Pericardium fibroblast (primary cell): ENCODE results near the gene FAM83G. TPM values are rescaled to one million over a fixed set of nuclear protein-coding genes. Genes with fewer than 3 reads are reported as not detected.

Experiments used
- total RNA-seq: library from RNA; depleted of rRNA; stranded (reverse); fragments of >200 nt; gene quantifications from 2 replicates; pipeline ENCODE4 v1.2.3, GENCODE V29; 2015

FAM83G gene
- 2.9 and 3.7 TPM in 2 replicates for total RNA-seq

GRCh38 chr17:19004421-19005136, at the start of gene FAM83G:
Gene FAM83G, minus strand, starts transcription at chr17:19004764. Its CDS starts 723 bp downstream, at chr17:19004041.

DNA sequence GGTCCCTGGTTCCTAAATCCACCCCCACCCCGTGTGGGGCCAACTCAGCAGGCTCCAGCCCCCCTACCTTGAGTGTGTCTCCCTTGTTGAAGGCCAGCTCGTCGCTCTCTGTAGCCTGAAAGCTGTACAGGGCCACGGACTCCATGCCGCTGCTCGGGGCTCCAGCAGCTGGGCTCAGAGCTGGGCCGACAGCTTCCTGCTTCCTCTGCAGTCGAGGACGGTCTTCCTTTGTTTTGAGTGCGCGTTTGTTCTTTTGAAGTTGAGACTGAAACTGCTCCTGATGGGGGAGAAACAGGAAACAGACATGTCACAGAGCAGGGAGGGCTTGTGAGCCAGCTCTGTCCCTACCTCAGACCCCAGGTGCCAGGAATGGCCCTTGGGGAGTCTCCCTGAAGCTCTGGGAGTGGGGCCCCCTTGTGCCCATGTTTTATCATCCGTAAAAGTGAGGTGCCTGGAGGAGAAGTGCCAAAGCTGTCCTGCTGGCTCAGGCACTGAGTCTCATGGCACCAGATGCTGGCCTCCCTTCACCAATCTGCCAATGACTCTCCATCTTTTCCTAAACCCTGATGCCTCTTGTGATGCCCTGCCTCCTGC, 42.3 kb upstream of the FAM83G start, which contains the start of gene GRAP:
GRAP (minus strand) TSS at position 176 of the 594 bp plus-strand sequence; CDS start at position 145, 31 bp downstream.

GRCh38 chr17:18951941-18952842, 52.4 kb downstream of the FAM83G start, which contains the start of gene SLC5A10:
Gene SLC5A10, plus strand, starts transcription at chr17:18952165. Its CDS starts 41 bp downstream, at chr17:18952206.

Other genes with a start within 250 kb of the FAM83G start
- gene TVP23B, start 223.6 kb downstream of the FAM83G start, total RNA-seq: 26.6 and 27.3 TPM in 2 replicates
- gene PRPSAP2, start 146.6 kb downstream of the FAM83G start, total RNA-seq: 23.9 and 113 TPM in 2 replicates
- gene SLC5A10, start 52.6 kb downstream of the FAM83G start, total RNA-seq: not detected in 2 replicates
- gene GRAP, start 42.2 kb upstream of the FAM83G start, total RNA-seq: 0.23 and 0.26 TPM in 2 replicates
- not detected in 2 replicates for gene GRAPL, start 122.8 kb upstream of the FAM83G start, total RNA-seq
- 18.4 and 21.0 TPM in 2 replicates for gene EPN2, start 232.6 kb upstream of the FAM83G start, total RNA-seq